ENCODE data around the gene ZNF236. TPM values are rescaled to one million over a fixed set of nuclear protein-coding genes. Genes with fewer than 3 reads are reported as not detected.

ZNF236 gene
- total and polyA plus RNA-seq, 10 of the 15 experiments (the other 5 are each of a cell fraction or from before 2014, with no cell fraction given) = 1.0 to 14.4 (median 5.9) TPM

DNA sequence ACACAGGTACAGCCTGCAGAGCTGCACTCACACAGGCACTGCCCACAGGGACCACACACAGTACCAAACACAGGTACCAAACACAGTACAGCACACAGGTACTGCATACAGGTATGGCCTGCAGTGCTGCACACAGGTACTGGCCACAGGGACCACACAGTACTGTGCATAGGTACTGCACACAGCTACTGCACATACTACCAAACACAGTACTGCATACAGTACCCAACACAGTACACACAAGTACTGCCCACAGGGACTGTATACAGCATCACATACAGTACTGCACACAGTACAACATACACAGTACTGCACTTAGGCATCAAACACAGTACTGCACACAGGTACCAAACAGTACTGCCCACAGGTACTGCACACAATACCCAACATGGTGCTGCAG, 74.3 kb downstream of the ZNF236 start (continued):
- TF ChIP-seq, protein P1, sequence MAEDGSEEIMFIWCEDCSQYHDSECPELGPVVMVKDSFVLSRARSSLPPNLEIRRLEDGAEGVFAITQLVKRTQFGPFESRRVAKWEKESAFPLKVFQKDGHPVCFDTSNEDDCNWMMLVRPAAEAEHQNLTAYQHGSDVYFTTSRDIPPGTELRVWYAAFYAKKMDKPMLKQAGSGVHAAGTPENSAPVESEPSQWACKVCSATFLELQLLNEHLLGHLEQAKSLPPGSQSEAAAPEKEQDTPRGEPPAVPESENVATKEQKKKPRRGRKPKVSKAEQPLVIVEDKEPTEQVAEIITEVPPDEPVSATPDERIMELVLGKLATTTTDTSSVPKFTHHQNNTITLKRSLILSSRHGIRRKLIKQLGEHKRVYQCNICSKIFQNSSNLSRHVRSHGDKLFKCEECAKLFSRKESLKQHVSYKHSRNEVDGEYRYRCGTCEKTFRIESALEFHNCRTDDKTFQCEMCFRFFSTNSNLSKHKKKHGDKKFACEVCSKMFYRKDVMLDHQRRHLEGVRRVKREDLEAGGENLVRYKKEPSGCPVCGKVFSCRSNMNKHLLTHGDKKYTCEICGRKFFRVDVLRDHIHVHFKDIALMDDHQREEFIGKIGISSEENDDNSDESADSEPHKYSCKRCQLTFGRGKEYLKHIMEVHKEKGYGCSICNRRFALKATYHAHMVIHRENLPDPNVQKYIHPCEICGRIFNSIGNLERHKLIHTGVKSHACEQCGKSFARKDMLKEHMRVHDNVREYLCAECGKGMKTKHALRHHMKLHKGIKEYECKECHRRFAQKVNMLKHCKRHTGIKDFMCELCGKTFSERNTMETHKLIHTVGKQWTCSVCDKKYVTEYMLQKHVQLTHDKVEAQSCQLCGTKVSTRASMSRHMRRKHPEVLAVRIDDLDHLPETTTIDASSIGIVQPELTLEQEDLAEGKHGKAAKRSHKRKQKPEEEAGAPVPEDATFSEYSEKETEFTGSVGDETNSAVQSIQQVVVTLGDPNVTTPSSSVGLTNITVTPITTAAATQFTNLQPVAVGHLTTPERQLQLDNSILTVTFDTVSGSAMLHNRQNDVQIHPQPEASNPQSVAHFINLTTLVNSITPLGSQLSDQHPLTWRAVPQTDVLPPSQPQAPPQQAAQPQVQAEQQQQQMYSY (CRISPR knock-in tag; IDR thresholded peaks at IDR 0.05) = no peak
- TF ChIP-seq CBX5 (IDR thresholded peaks at IDR 0.05; ENCODE audit: low read depth) = no peak
- no peak for TF ChIP-seq BCL11A (IDR thresholded peaks at IDR 0.05; ENCODE audit: low read depth, low read length)

- RAD21 ChIA-PET (ENCODE audit: unreplicated experiment) = no interaction called here
- FAIRE-seq = no peak
- H3K4me2 ChIP-seq (ENCODE audit: control insufficient read depth, insufficient read depth) = no peak overlapping the region
- CTCF ChIA-PET = no interaction called here
- peaks cover 29 to 32% of the 10 kb centered on the region in 2 experiments for H3K36me3 ChIP-seq (ENCODE audit: control insufficient read depth in 2 of 2, insufficient read depth in 2 of 2, low read length in 1 of 2)
- BruUV-seq (replicated peaks) = no TSS peak
- TF ChIP-seq, protein P2, sequence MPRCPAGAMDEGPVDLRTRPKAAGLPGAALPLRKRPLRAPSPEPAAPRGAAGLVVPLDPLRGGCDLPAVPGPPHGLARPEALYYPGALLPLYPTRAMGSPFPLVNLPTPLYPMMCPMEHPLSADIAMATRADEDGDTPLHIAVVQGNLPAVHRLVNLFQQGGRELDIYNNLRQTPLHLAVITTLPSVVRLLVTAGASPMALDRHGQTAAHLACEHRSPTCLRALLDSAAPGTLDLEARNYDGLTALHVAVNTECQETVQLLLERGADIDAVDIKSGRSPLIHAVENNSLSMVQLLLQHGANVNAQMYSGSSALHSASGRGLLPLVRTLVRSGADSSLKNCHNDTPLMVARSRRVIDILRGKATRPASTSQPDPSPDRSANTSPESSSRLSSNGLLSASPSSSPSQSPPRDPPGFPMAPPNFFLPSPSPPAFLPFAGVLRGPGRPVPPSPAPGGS (IDR thresholded peaks at IDR 0.05; ENCODE audit: borderline replicate concordance, insufficient read depth, low read depth, low read length, poor library complexity, severe bottlenecking) = no peak
- TF ChIP-seq NFIC (IDR thresholded peaks at IDR 0.05; ENCODE audit: low read depth, low read length) (no peak), CTCF (IDR thresholded peaks at IDR 0.05 in 2 of 3, conservative IDR thresholded peaks at IDR 0.05 in 1 of 3; ENCODE audit: control insufficient read depth in 2 of 3, extremely low read depth in 1 of 3, insufficient read depth in 1 of 3, low read depth in 3 of 3, low read length in 3 of 3) (no peak), MXI1 (IDR thresholded peaks at IDR 0.05; ENCODE audit: low read depth, low read length) (no peak), CREM (IDR thresholded peaks at IDR 0.05; ENCODE audit: low read depth) (no peak), CHD2 (IDR thresholded peaks at IDR 0.05; ENCODE audit: borderline replicate concordance, low read depth, low read length) (no peak), ZNF687 (IDR thresholded peaks at IDR 0.05) (no peak), JUNB (IDR thresholded peaks at IDR 0.05) (no peak)
- no peak overlapping the region for H2AFZ ChIP-seq (ENCODE audit: control insufficient read depth, low read depth, low read length)
- intact Hi-C loops (cut with micrococcal nuclease; ENCODE audit: unreplicated experiment) = no loop called here
- H4K20me1 ChIP-seq (ENCODE audit: control insufficient read depth, insufficient read depth) = no peaks in the 10 kb centered on the region
- no peaks in the 10 kb centered on the region for H3K27me3 ChIP-seq (replicated peaks in 1 of 2; ENCODE audit: control insufficient read depth in 2 of 2, insufficient read depth in 2 of 2, low read length in 1 of 2)
- H3K27ac ChIP-seq (ENCODE audit: control insufficient read depth, insufficient read depth) = no peak overlapping the region
- POLR2A ChIA-PET = no interaction called here
- no peaks in the 10 kb centered on the region for H3K4me1 ChIP-seq (ENCODE audit: control insufficient read depth, insufficient read depth, low read length)
- no peaks in the 10 kb centered on the region for H3K79me2 ChIP-seq (ENCODE audit: control insufficient read depth, insufficient read depth, low read length)
- SMC1A ChIA-PET (ENCODE audit: uncharacterized antibody, unreplicated experiment) = no interaction called here
- no peak overlapping the region for H3K4me3 ChIP-seq
- 94% methylated on average over 2 of the region's 2 CpGs for WGBS (ENCODE audit: insufficient coverage, insufficient replicate concordance, low lambda C conversion rate, missing lambda C conversion rate)
- in situ Hi-C loops (cut with MboI) = no loop called here
- no peaks in the 10 kb centered on the region; the same call in 2 of the 3 replicates for H3K9me3 ChIP-seq (replicated peaks; ENCODE audit: control insufficient read depth, insufficient read depth, low read length)
- no peak for DNase-seq (ENCODE audit: low read depth, low spot score)
- ATAC-seq = no peak
- H3K9ac ChIP-seq (ENCODE audit: control insufficient read depth, insufficient read depth, low read length) = no peak overlapping the region
These were observed 74.9 kb downstream of the ZNF236 start for GRCh38 chr18:76897257-76897656.
